Hematopoietic multipotent progenitor cell (in vitro differentiated cells): ENCODE data around the gene UCKL1. TPM values are rescaled to one million over a fixed set of nuclear protein-coding genes. Genes with fewer than 3 reads are reported as not detected.
"Not testable (repeated sequence)": the region's sequence is repeated elsewhere in the genome, so short reads cannot be mapped to it uniquely, and the experiment has no call there.

Experiments
- DNase-seq, 3 donors: peaks; one replicate each; pipeline ENCODE4 v3.0.0-alpha.2; 2011 to 2015; ENCODE audit warnings: low read depth in 2 of 3, low spot score in 2 of 3
- total RNA-seq: library from RNA; depleted of rRNA; stranded (reverse); fragments of >200 nt; gene quantifications from one replicate; pipeline ENCODE4 v1.2.3, GENCODE V29; 2012

UCKL1 gene
- total RNA-seq, 1 donor, result 51.4 TPM

DNA sequence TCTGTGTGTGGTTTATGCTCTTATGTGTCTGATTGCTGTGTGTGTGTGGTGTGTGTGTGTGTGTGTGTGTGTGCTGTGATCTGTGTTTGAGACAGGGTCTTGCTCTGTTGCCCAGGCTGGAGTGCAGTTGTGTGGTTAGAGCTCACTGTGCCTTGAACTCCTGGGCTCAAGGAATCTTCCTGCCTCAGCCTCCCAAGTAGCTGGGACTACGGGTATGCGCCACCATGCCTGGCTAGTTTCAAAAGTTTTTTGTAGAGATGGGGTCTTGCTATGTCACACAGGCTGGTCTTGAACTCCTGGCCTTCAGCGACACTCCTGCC lies 16.9 kb upstream of the UCKL1 start:
- no peak for DNase-seq

DNA sequence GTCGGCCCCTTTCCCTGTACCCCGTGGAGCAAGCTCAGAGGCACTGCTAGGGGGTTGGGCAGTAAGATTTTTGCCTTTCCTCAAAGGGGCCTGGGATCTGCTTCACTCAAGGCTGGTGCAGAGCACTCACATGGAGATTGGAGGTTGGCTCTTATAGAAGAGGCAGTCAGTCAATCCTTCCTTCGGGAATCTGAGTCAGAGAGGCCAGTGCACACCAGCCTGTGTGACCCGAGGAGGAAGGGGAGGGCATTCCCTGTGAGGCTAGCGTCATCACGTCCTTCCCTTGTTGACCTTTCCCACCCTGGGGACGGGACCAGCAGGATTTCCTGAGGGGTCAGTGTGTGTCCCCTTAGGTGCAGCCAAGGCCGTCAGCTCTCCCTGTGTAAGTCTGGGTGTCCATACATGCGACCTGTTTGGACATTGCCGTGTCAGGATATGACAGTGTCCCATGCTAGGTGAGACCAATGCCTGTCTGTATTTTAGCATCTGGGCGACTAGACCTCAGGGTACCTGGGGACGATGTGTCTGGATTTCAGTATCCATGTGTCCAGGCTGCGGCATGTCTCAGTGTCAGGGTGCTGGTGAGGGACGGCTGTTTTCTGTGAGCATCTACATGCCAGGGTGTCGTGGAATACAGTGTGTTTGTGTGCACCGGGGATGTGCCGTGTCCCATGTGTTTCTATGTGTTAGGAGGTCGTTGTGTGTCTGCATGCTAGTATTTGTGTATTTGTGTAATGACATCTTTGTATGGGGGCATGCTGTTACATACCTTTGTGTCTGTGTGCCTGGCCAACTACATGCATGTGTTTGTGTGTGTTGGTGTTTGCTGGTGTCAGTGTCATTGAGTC lies 16.3 kb upstream of the UCKL1 start:
- DNase-seq, result no peak

DNA sequence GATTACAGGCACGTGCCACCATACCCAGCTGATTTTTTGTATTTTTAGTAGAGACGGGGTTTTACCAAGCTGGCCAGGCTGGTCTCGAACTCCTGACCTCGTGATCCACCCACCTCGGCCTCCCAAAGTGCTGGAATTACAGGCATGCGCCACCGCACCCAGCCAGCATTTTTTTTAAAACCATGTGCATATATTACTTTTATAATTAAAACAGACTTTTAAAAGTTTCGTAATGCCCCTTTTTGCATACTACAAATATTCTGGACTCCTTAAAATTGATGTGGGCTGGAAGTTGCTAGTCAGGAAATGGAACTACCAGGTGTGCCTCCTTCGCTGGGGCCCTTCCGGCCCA lies 15.7 kb upstream of the UCKL1 start:
- not testable (repeated sequence) for DNase-seq

DNA sequence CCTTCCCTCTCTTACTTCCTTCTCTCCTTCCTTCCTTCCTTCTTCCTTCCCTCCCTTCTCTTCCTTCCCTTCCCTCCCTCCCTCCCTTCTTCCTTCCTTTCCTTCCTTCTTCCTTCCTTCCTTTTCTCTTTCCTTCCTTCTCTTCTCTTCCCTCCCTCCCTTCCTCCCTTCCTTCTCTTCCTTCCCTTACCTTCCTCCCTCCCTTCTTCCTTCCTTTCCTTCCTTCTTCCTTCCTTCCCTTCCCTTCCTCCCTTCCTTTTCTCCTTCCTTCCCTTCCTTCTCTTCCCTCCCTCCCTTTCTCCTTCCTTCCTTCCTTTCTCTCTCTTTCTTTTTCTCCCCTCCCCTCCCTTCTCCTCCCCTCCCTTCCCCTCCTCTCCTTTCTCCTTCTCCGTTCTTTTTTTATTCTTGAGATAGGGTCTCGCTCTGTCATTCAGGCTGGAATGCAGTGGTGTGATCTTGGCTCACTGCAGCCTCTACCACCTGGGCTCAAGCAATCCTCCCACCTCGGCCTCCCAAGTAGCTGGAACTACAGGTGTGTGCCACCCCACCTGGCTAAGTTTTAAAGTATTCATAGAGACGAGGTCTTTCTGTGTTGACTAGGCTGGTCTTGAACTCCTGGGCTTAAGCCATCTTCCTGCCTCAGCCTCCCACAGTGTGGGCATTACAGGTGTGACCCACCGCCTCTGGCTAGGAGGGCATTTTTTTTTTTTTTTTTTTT lies 14.7 kb upstream of the UCKL1 start:
- DNase-seq, result no peak

DNA sequence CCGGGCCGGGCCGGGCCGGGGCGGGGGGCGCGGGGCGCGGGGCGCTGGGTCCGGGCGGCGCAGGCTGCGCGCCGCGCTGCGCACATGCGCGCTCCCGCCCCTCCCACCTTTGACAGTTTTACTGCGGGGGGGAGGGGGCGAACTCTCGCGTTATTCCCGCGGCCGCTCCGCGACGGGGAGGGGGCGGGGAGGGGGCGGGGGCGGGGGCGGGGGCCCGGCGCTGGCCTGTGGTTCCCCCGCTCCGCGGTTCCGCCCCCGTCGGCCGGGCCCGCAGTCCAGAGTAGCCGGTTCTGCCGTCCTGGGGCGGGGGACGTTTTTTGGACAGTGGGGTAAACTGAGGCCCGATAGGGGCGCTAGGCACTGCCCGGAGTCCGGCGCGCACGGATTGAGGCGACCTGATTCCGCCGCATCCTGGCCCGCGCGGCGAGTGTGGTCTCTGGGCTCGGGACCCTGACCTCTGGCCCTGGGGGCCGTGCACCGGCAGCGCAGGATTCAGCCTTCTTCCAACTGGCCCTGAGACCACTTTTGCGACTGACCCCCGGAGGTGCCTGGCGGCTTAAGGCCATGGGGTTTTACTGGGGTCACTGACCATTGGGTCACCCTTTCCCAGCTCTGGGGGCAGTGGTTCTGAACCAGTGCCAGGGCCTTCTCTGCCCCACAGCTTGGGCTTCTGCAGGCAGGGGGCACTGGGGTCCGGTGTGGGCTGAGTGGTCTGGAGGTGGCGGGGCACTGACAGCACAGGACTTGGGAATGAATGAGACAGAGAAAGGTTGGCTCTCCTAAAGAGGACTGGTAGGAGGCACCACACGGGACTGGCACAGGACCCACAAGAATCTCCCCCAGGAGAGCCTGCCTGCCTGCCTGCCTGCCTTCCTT lies 13.9 kb upstream of the UCKL1 start, which contains the start of gene ZNF512B:
ZNF512B (minus strand) TSS at position 93 of the 876 bp plus-strand sequence. CDS start 1,980 bp downstream, outside the sequence.
- peak in 2 of 3 donors; percentile 66 to 69 for DNase-seq

DNA sequence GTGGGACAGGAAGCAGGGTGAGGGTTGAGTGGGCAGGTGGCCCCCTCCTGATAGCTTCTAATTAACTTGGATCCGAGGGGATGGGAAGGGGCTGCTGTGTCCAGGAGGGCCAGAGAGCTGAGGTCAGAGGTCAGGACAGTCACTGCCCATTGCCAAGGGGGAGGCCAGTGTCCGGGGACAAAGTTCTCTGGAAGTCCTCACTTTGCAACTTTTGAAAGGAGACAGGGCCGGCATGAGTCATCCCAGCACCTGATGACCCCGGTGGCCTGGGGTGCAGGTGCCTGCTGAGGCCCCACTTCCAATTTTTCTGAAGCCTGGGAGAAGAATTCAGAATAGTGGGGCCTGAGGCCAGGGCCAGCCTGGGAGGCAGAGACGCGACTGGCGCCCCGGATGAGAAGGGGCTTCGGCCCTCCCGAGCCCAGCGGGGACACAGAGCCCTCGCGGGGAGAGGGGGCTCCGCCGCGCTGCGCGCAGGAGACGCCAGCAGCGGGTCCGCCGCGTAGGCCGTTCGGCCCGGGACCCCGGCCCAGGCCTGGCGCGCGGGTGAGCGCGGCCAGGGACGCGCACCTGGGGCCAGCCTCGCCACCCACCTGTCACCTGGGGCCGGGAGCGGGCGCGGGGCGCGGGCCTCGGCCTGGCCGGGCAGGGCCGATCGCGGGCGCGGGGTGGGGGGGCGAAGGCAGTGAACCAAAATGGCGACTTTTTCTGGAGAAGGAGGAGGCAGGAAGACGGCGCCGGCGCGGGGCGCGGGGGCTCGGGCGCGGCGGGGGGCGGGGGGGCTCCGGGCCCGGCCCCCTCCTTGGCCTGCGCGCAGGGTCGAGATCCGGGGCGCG lies 12.9 kb upstream of the UCKL1 start:
- no peak for DNase-seq

DNA sequence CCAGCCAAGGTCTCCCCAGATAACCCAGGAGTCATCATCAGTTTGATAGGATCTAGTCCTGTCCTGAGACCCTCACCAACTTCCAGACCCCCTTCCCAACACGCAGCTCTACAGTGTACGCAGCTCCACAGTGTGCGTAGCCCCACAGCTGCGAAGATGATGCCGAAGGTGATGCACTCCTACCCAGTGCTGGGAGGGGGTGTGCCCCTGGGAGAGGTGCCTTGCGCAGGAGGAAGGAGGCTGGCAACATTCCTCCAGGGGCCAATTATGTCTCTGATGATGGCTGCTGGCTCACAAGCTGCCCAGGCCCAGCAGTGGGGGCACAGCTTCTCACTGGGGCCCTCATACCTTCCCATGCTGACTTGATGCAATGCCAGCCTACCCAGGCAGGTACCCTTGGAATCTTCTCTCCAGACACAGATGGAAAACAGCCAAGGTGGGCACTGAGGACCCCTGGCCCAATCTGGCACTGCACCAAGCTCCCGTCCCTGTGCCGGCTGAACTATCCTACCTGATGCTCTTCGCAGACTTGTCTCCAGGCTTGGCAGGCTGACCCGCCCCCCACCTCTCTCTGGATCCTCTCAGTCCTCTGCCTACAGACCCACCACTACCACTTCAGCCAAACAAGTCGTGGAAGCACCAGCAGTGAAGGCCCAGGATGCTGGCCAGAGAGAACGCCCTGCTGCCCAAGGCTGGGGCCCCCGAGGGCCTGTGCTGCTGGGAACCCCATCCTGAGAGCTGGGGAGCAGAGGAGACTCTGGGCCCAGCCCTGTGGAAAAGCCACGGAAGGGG lies 12.1 kb upstream of the UCKL1 start:
- no peak for DNase-seq

DNA sequence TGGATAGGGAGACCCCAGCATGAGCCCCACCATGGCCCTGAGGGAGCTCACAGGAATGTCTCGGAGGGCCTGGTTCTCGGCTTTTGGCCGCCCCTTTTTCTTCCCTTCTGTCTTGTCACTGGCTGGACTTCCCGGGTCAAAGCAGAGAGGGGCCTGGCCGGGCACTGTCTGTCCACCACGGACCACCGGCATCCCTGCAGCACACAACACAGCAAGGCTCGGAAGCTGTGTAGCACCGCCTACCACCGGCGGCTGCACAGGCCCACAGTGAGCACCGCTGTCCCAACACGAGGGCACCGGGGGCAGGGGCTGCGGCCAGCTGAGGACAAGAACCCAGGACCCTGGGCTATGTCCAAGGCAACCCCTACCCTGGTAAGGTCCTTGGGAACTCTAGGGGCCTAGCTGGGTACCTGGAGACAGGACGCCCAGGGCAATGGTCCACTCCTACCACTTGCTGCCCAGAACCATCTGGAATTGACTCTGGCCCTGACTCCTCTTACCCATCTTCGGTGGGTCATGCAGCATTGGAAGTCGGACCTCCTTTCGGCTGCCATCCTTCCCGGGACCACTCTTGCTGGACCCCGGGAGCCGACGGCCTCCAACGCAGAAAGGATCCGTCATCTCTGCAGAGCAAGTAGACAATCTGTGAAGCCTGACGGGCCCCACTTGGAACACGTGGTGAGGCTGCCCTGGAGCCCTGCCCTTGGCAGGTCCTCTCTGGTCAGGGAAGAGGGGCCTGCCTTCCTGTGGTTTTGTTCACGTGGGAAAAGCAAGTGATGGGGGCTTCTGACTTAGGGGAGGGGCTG lies 11.3 kb upstream of the UCKL1 start:
- no peak for DNase-seq

DNA sequence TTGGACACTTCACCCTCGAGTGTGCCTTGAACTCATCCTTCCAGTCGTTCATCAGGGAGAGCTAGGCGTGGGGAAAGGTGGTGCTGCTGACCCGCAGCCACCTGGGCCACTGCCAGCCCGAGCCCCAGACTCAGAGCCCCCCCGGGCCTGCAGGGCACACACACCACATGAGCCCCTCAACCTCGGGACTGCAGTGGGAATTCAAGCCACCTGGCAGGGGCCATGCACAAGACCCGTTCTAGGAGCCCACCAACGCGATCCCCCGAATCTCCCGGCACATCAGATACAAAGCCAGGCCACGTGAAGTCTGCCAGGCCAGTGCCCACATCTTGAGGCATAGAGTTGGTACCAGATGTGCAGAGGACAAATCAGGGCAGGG lies 10.7 kb upstream of the UCKL1 start:
- DNase-seq, result no peak

DNA sequence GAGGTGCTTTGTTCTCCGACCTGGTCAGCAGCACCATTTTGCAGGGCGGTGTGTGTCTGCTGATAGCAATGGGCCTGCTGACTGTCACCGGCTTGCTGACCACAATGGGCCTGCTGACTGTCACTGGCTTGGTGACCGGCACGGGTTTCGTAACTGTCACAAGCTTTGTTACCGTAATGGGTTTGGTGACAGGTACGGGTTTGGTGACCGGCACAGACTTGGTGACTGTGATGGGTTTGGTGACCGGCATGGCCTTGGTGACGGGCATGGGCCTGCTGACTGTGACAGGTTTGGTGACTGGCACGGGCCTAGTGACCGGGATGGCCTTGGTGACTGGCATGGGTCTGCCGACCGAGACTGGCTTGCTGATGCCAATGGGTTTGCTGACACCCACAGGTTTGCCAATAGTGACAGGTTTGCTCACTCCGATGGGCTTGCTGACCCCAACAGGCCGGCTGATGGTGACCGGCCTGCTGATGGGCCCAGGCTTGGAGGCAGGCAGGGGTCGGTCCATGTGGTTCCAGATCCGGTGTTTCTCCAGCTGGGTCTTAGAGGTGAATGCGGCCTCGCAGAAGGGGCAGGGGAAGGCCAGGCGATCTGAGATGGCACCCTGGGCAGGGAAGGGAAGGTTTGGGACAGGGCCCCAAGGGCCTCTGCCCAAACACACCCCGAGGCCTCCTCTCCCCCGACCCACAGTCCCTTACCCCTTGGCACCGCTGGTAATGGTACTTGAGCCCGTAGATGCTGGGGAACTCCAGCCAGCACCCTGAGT lies 10.1 kb upstream of the UCKL1 start:
- no peak for DNase-seq

DNA sequence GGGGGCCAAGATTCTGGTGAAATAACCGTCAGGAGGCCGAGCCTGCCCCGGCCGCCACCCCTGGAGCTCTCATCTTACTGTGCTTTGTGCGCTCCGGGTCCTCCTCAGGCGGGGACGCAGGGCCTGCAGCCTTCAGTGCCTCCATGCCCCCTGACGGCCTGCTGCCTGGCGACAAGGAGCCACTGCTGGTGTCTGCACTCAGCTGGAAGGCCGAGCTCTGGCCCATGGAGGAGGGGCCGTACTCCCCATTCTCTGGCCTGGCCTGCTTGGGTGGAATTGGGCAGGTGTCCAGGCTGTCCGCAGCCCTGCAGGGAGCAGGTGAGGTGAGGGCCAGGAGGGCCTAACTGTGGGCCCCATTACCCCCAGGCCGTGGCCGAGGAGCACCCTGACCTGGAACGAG lies 8.2 kb upstream of the UCKL1 start:
- DNase-seq, result no peak

DNA sequence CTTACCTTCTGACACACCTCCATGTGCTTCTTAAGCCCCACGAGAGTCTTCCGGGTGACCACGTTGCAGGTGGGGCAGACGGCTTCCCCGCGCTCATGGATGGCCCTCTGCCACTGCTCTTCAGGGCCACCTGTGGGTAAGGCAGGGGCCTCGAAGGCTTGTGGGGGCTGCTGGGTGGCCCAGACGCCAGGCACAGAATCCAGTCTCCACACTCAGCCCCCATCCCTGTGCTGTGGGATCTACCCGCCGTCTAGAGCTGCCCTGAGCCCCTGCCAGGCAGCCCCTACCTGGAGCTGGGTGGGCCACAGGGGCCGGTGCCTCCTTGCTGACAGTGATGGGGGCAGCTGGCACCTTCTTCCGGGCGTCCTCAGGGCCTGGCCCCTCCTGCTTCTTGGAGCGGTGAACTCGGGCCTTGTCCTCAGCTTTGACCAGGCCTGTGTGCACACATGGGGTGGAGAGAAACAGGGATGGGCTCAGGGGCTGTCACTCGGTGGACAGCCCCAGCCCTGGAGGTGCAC lies 7.6 kb upstream of the UCKL1 start:
- no peak for DNase-seq

DNA sequence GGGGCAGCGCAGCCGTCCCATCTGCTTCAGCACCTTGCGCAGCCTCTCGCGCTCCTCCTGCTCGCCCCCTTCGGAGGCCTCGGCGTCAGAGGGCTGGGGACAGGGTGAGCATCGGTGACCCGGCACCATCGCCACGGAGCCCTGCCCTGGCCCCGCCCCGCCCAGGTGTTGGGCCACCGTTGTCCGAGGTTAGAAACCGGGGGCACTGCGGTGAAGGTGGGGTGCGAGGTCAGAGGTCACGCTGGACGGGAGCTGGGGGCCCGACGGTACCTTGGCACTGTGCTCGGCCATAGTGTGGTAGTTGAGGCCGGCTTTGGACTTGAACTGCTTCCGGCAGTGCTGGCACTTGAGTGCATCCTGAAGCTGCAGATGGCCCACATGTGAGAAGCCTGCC lies 7.1 kb upstream of the UCKL1 start:
- DNase-seq, result no peak

DNA sequence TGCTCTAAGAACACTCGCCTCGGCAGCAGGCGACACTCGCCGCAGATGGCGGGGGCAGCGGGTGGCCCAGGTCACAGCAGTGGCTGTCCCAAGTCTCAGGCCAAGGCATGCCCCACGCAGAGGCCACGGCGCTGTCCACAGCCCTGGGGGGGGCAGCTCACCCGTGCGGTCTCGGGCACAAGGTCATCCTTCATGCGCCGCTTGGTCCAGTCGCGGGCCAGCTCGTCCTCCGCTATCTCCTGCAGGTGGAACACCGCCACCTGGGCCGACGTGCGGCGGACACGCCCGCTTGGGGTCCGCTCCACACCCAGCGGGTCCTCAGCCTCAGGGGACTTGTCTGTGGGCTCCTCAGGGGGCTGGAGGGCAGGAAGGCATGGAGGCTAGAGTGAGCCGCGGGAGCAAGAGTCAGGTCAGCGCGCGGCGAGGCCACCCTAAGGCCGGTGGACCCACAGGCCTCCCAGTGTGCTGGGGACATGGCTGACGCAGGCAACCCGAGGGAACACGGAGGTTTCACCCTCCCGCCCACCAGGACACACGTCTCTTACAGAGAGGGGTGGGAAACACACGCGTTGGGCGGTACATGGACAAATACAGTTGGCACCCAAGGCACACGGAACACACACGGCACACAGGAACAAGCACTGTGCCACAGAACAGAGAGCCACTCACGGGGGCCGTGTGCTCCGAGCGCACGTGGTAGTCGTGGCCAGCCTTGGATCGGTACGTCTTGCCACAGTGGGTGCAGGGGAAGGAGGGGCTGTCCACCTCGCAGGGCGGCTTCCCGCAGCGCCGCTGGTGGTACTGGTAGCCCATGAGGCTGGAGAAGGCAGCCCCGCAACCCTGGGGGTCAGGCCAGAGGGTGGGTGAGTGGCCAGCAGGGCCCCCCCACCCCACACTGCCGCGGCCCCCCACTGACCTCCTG lies 6.5 kb upstream of the UCKL1 start:
- no peak for DNase-seq

DNA sequence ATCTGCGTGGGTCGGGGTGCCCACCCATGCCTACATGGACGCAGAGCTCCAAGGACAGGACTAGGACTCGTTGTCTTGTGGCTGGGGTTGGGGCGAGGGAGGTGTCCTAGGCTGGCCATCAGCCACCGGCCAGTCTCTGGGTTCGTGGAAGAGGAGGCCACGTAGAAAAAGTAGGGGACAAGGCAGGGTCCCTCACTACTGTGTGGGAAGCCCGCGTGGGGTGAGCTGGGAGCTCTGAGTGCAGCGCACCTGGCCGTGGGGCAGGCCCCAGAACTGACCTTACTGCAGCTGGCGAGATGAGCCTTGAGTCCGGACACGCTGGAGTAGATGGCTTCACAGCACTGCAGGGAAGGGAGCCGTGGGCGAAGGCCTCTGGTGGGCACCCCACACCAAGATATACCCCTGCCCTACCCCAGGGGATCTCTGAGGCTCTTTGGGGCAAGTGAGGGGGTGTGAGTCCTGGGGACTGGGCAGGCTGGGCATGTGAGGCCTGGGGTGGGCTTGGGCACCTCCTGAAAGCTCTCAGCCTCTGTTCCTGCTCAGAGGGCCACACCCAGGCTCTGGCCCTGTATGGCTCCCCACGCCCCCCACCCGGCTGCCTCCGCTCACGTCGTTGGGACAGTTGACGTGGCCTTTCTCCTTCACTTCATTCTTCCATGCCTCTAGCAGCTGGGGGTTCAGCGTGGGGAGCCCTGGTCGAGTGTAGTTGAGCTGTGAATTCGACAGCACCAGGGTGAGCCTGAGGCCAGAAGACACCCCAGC lies 5.6 kb upstream of the UCKL1 start:
- DNase-seq, result no peak
